Measurements from ENCODE around the gene PADI3.

The PADI3 gene

GRCh38 chr1:17244821-17245740, 3.8 kb upstream of the PADI3 start:
- no peak for DNase-seq

GRCh38 chr1:17245816-17246325, 3.0 kb upstream of the PADI3 start:
- DNase-seq: no peak

DNA sequence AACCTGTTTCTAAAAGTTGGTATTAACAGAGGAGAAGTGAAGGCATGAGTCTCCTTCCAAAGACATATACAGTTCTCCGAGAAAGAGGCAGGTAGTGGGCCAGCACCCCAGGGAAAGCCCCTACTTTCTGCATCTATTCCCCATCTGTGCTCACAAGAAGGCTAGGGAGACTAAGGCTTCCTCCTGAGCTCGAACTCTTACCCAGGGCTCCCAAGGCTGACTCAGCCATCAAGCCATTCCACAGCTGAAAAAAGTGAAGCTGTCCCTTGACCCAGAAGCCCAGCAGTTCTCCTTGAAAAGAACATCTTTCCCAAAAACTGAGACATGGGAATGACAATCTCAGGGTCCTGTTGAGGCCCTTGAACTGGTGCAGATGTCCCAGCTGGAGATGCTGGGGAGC, 1.9 kb upstream of the PADI3 start:
- DNase-seq: no peak

GRCh38 chr1:17250601-17251000, 1.7 kb downstream of the PADI3 start:
- no peak for DNase-seq

- no peak for DNase-seq
These were observed 2.3 kb downstream of the PADI3 start for GRCh38 chr1:17251246-17251645.

DNA sequence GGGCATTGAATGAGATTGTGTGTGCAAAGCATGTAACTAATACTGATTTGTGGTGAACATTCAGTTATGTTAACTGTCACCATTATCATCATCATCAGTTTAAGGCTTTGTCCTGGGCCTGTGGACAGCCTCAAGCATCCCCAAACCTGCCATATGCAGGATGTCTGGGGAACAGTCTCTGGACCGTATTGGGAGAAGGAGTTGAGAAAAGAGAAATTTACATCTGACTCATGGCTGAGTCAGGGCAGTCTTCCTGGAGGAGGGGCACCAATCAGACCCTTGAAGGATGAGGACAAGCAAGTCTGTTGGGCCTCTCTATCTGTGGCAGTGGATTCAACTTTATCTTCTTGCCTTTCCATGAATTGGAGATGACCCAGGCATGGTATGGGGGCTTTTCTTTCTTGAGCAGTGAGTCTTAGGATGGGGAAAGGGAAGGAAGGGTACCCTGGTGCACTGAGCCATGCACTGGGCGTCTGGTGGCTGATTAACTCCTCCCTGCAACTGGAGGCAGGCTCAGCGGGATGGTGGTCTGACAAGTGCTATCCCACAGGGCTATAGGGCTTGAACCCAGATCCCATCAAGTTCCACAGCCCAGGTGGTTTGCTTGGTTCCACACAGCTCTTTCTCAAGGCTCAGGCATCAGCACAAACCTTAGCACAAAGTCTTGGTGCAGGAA, 2.9 kb downstream of the PADI3 start:
- DNase-seq: peak; percentile 33

GRCh38 chr1:17255336-17255735, 6.4 kb downstream of the PADI3 start:
- no peak for DNase-seq

- no peak for DNase-seq
These were observed 9.3 kb downstream of the PADI3 start for GRCh38 chr1:17258116-17258757.

- no peak for DNase-seq
These were observed 9.8 kb downstream of the PADI3 start for GRCh38 chr1:17258758-17259130.

DNA sequence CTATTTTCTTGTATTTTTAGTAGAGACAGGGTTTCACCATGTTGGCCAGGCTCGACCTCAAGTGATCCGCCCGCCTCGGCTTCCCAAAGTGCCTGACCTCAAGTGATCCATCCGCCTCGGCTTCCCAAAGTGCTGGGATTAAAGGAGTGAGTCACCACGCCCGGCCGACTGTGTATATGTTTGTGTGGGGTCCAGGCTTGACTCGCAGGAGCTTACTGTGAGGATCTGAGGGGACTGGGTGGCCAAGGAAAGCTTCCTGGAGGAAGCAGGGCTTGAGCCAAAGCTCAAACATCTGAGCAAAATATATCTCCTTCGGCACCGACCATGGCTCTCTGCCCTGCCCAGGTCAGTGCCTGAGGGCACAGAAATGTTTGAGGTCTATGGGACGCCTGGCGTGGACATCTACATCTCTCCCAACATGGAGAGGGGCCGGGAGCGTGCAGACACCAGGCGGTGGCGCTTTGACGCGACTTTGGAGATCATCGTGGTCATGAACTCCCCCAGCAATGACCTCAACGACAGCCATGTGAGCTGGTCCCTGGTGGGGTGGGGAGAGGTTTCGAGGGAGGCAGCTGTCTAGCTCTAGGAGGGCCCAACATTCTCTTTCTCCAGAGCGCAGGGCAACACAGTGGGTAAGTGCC, 10.5 kb downstream of the PADI3 start:
- DNase-seq: no peak

GRCh38 chr1:17260264-17260663, 11.4 kb downstream of the PADI3 start:
- DNase-seq: no peak

DNA sequence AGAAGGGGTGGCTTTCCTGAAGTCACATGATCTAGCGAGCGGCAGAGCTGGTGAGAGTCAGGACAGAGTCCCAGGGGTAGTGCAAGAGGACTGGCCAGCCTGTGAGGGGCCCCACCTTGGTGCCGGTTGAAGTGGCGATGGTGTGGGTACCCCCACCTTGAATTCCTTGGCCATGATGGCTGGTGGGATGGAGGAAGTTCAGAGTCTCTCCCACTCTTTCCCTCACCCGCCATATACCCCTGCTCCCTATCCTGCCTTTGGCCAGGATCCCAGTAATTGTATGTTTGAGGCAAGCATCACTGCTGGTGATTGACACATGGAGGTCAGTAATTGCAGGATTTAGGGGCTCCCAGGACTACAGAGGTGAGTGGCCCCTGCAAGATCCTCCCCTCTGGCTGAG, 11.8 kb downstream of the PADI3 start:
- DNase-seq: no peak

DNA sequence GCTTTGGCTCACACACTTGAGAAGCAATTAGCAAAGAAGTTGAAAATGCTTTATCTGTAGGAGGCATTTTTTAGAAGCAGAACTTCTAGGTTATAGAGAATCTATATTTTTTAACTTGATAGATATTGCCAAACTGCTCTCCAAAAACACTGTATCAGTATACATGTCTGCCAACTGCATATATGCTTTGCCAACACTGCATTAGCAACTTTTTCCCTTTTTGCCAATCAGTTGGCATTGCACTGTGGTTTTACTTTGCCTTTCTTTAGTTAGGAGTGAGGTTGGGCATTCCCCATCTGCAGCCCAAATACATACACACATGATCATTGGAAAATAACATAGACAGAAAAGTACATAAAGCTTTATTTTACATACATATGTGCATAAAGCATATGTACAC, 15.0 kb downstream of the PADI3 start:
- DNase-seq: no peak

GRCh38 chr1:17264470-17264869, 15.6 kb downstream of the PADI3 start:
- DNase-seq: no peak

DNA sequence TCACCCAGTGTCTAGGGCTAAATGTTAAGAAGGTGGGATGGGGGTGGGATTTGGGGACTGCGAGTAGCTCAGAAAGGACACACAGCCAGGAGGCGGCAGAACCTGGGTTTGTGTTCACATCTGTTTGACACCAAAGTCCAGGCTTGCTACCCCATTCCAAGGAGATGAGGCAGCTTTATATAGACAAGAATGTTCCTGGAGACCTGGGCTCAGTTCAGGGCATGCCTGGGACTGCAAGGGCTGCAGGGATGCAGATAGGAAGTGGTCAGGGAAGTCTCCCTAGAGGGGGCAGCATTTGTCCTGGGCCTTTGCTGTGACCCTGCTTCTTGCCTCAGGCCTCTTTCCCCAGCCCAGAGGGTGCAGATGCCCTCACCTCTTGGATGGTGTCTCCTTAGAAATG, 16.3 kb downstream of the PADI3 start:
- DNase-seq: no peak

GRCh38 chr1:17265950-17266349, 17.1 kb downstream of the PADI3 start:
- DNase-seq: no peak

GRCh38 chr1:17270891-17271765, 22.2 kb downstream of the PADI3 start:
- DNase-seq: no peak

DNA sequence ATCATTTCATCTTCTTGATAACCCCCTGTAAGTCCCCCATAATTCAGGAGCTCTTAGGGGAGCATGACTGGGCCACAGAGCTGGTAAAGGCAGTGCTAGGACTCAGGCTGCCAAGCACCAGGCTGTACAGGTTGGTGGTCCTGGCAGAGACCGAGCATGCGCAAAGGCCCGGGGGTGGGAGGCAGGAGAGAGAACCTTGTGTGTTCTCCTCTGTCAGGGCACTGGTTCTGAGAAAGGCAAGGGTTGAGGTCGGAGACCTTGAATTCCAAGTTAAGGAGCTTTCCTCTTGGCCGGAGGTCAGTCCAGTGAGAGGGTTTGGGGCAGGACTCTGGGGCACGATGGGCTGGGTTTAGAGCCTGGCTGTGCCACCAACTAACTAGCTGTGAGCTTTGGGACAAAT, 23.2 kb downstream of the PADI3 start:
- no peak for DNase-seq

- no peak for DNase-seq
These were observed 23.7 kb downstream of the PADI3 start for GRCh38 chr1:17272646-17273045.

GRCh38 chr1:17273096-17273495, 24.2 kb downstream of the PADI3 start:
- DNase-seq: no peak

- peak; percentile 4 for DNase-seq
These were observed 25.6 kb downstream of the PADI3 start for GRCh38 chr1:17274186-17275170.

All from kidney glomerular epithelial cell (primary cell).